HG02973 (cell line): Measurements from ENCODE around the gene PHACTR1.
A peak's percentile ranks its signal among the peaks of the same experiment; 100 is the strongest.

Source experiments
- ATAC-seq: cut with Tn5 transposase; IDR thresholded peaks from one replicate; pipeline ENCODE4 v1.9.1; 2021; ENCODE audit warnings: moderate library complexity; ENCODE audit not compliant: unreplicated experiment

PHACTR1 gene

GRCh38 chr6:13273931-13274706 lies 557.6 kb downstream of the PHACTR1 start:
- peak; percentile 41 for ATAC-seq

- ATAC-seq = no peak
Measured at GRCh38 chr6:13274707-13275434, 558.3 kb downstream of the PHACTR1 start.

DNA sequence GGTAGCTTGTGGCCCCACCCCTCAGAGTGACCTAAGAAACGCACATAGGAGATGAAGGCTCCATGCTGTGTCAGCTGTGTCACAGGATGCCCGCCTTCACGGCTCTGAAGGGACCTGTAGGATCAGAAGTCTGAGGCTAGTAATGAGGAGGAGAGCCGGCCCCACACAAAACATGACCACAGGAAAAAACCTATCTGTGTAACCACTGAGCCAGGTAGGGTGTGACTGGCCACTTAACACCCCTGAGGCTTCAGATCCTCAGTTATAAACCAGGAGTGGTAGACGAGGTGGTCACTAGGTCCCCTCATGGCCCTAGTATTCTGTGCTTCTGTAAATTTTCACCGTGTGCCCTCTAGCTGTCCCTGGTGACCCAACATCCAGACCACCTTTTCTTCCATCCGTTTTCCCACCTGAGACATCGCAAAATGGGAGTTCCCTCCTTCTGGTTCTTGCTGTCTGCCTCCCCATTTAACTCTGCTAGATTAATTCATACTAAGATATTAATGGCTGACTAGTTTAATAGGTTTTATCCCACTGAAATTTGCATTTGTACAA lies 558.9 kb downstream of the PHACTR1 start:
- no peak for ATAC-seq

DNA sequence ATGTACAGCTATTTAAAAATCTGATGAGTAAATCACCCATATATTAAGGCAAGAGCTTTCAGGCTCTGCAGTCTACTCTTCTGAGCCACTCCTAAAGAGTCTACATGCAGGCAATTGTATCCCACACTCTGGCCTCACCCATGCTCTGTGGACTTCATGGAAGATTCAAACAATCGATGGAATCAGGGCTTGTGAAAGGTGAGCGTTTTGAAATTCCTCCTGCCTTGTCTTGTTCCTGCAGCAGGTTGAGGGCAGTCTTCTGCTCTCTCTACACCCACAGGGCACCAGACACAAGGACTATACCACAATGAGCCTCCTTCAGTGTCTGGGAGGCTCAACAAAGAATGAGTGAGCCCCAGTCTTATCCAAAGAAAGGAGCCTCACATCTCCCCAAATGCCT lies 560.7 kb downstream of the PHACTR1 start:
- no peak for ATAC-seq

DNA sequence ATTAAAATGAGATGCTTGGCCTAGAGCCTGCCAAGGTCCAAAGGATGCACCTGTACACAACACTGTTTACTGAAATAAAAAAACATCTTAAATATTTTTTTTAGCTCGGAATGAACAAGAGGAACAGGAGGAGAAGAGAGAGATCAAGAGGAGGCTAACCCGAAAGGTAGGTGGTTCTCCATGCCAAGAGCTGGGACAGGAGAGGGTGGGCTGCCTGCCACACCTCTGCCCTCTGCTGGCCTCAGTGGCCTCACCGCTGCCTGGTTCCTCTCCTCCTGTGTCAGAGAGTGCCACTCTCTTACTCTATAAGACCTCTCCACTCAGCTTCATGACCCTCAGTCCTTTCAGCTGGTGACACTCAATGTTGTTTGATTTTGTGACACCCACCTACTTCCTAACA lies 561.6 kb downstream of the PHACTR1 start:
- no peak for ATAC-seq

DNA sequence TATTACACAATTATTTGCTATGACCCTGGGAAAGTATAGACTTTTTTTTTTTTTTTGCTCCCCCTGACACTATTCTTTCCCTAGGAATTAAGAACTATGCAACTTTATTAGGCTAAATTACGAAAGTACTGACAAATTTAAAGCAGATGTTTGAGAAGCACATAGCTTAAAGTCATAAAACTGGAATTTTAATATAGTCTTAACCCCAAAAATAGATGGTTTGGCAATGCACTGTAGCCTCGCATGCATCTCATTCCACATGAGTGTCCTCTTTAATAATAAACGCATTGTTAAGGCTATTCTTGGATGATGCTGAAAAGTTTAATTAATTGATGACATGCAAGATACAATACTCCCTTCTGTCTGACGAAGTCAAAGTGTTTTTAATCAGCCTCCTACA lies 562.4 kb downstream of the PHACTR1 start:
- no peak for ATAC-seq

DNA sequence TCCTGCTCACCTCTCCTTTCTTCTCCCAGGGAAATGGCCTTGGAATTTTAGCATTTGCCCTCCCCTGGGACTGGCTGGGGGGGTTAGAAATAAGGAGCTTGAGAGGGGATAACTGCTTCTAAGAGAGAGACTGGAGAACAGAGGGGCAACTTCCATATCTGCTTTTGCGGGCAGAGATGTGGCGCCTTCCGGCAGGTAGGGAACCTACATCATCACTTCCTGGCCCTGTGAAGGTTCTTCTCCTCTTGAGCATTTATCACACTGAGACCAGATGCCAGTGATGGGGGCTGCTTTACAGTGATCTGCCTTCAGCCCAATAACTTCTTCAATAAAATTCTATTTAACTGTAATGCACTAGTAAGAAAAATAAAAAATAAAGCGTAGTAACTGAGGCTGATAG lies 563.7 kb downstream of the PHACTR1 start:
- no peak for ATAC-seq

DNA sequence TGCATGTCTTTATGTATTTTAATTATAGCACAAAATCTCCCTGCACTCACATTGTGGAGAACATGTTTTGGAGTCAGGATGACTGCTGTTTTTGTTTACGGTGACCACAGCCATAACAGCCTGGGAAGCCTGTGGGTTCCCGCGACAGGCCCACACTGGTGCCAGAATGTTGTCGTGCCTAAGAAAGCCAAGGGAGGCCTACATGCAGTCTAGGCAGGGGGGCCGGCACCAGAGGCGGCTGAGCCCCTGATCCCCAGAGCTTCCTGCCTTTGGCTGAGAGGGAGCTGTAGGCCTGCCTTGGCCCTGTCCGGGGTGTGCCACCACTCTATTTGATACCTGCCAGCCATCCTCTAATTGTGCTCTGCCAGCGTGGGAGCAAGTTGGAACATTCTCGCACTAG lies 565.1 kb downstream of the PHACTR1 start:
- no peak for ATAC-seq

DNA sequence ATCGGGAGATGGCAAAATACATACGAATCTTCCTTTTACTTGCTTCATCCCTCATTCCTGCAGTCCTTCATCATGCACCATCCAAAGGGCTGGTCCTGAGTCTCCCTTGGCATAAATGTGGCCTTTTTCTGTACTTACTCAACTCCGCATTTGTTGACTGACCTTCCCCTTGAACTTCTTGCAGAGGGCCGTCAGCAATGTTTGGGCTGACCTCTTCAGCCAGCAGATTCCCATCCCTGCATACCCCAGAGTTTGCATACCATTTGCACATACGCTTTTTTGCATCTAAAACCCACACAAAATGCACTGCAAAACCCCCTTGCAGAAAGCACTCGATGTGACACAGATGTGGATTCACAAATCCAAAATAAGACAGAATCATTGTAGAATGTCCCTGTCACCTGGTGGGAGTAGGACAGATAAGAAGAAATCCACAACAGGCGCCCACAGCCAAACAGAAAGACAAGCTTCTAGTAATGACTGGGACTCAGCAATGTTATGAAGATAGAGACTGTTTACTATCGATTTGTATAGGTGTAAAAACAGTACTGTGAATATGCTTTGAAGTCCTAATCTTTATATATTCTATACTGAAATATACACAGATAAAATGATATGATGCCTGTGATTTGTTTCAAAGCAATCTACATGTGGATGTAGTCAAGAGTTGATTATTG lies 566.0 kb downstream of the PHACTR1 start:
- ATAC-seq = no peak

- ATAC-seq = no peak
Measured at GRCh38 chr6:13283331-13283730, 566.8 kb downstream of the PHACTR1 start.

DNA sequence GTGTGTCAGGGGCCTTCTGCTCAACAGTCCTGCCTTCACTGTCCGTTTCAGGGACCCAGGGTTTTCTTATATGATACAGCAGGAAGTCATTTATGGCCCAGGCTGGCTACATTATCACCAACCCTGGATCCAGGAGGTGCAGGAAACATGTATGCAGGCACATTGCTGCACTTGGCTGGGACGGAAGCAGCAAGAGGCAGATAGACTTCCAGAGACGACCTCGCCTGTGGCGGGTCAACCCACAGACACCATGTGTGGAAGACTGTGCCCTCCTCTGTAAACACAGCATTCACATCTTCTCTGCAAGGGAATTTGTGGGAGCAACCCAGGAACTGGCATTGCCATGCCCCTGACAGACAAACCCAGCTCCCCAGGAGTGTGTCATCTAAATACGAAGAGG lies 568.1 kb downstream of the PHACTR1 start:
- ATAC-seq = no peak

- ATAC-seq = no peak
Measured at GRCh38 chr6:13285705-13286104, 569.1 kb downstream of the PHACTR1 start.

DNA sequence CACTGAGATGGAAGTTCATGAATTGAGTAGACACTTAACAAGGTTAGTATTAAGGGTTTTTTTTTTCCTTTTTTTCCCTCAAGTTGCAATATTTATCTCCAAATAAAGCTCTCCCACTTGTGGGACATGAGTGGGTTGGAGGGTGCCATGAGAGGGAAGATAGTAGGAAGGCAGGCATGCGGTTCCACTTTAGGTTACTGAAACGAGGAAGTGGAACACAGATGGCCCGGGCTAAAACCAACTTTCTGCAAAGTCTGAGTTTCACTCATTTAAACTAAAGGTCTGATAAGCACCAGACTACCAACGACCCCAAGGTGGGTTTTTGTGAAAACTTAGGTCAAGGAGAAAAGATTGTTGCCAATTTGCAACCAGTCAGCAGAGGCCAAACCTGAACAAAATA lies 569.6 kb downstream of the PHACTR1 start:
- no peak for ATAC-seq

GRCh38 chr6:13287104-13287503 lies 570.5 kb downstream of the PHACTR1 start:
- ATAC-seq = no peak

DNA sequence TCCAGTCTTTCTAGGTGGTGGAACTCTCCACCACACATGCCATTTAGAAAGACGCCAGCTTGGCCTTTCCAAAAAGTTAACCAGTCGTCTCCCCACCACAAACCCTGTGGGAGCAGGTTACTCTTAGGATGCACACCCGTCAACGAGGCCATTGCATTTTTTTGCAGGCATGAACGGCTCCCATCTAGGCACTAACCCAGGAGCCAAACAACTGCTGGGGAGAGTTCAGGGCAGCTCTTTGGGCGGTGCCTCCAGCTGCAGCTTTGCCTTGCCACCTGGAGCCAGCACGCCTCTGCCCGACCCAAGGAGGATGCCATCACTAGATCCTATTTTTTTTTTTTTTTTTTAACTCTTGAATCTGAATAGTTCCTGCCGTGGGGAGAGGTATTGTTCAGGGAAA lies 571.9 kb downstream of the PHACTR1 start:
- ATAC-seq = no peak

- ATAC-seq = no peak
Measured at GRCh38 chr6:13288969-13289391, 572.4 kb downstream of the PHACTR1 start.

DNA sequence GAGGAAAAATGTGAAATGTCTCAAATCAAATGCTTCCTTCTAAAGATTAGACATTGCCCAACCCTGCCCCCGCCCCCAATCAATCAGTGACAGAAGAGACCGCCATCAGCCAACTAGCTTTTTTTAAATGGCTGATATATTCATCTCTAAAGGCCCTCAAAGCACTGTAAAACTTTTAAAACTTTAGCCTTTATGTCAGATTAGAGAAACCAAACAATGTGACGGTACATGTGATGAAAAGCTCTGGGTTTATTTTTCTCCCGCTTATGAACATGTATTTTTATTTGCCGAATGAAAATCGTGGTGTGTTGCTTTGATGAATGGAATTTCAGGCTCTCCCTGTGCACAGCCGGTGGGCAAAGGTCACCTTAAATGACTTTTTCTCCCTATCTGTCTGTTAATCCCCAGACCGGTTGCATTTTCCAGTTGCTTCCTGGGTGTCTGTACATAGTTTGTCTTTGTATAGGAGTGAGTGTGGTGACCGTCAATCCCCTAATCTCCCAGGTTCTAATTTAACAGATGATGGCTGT lies 573.3 kb downstream of the PHACTR1 start:
- no peak for ATAC-seq

GRCh38 chr6:13290335-13290734 lies 573.8 kb downstream of the PHACTR1 start:
- ATAC-seq = no peak

GRCh38 chr6:13292774-13293173 lies 576.2 kb downstream of the PHACTR1 start:
- no peak for ATAC-seq

DNA sequence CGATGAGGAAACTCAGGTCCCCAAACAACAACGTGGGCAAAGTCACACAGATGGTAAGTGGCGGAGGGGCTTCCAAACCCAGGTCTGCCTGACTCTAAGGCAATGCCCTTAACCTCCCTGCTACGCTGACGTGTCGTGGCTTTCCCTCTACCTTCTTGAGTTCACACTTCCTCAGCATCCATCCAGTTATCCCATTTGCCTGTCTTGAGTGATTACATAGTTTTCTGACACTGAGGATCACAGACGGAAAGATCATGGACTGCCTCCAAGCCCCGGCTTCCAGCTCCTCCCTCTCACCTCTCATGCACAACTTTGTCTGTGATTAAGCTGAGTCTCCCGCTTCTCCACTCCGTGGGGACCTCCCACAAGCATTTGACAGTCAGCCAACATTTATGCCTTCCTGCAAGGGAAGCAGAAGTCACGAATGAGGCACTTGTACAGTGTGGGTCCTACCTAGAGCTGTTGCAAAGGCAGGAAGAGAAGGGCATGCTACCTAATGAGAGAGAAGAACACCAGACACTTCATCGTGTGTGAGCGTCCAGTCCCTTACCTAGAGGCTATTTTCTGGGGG lies 578.0 kb downstream of the PHACTR1 start:
- ATAC-seq = no peak

- ATAC-seq = no peak
Measured at GRCh38 chr6:13295576-13295975, 579.0 kb downstream of the PHACTR1 start.
